Measurements from ENCODE around the gene SUSD4.

SUSD4 gene

DNA sequence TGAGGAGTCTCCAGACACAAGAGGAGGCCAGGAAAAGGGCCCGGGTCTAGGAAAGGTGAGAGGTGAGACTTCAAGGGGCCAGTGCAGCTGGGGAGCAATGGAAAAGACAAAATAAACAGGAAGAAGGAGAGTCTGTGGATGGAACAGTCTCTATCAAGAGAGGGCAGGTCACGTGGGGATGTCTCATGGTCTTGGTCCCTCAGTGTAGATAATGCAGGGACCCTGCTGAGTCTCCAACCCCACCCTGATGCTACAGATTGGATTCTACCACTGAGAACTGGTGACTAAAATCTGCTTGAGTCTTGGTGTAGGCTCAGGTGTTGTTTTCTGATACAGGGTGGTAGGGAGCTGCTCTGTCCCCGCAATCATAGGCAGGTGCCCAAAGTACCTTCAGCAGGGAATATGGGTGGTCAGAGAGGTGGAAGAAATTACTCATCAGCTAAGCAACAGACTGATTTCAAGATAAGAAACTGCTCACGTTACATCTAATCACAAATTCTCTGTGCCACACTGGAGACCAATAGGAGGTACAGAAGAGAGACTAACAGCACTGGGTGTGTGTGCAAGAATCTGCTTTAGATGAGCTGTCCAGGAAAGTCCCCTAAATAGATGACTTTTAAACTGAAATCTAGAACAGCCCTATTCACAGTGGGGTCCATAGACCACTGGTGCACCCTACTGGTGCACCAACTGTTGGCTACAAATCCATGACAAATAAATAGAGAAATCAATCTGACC, 119.4 kb downstream of the SUSD4 start:
- H3K27ac ChIP-seq (ENCODE audit: low read length), result no peak overlapping the region
- H3K4me3 ChIP-seq (ENCODE audit: low read length in 2 of 2), result no peak overlapping the region
- H3K36me3 ChIP-seq (ENCODE audit: control insufficient read depth in 2 of 2, insufficient read depth in 2 of 2, low read length in 2 of 2), result no peaks in the 10 kb centered on the region
- no peak overlapping the region for H3K9ac ChIP-seq (ENCODE audit: low read length in 2 of 2)
- H3K9me3 ChIP-seq (ENCODE audit: control insufficient read depth in 2 of 2, low read length in 2 of 2), result no peaks in the 10 kb centered on the region
- peaks cover 4% of the 10 kb centered on the region in 2 donors for H3K27me3 ChIP-seq (ENCODE audit: control insufficient read depth in 1 of 2, insufficient read depth in 2 of 2, low read length in 2 of 2)
- no peaks in the 10 kb centered on the region for H3K4me1 ChIP-seq (ENCODE audit: control insufficient read depth, insufficient read depth, low read length)

DNA sequence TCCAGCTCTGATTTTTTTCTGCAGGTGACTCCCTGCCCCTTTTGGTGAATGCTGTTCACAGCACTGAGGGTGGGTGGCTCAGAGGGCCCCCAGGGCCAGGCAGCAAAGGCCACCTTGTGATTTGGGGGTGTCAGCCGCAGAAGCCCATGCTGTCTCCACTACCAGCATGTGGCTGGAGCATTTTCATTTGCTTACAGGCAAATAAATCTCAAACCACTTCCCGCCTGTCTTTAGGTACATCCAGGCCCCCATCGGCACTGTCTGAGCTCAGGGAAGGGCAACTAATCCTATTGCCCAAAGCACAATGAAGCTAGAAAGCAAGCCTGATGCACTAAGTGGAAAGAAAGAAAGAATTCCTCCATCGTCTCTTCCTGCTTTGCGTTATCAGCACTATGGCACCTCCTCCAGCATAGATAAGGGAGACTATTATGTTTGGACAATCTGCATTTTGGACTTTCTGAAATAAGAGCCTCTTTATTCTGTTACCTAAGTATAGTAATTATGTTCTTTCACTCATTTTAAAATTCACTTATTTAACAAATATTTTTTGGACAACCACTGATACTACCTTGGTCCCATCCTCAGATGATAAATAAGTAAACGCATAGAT, 120.4 kb downstream of the SUSD4 start:
- Histone ChIP-seq H3K9ac (ENCODE audit: low read length in 2 of 2) (no peak overlapping the region), H3K27ac (ENCODE audit: low read length) (no peak overlapping the region), H3K36me3 (ENCODE audit: control insufficient read depth in 2 of 2, insufficient read depth in 2 of 2, low read length in 2 of 2) (no peaks in the 10 kb centered on the region), H3K27me3 (ENCODE audit: control insufficient read depth in 1 of 2, insufficient read depth in 2 of 2, low read length in 2 of 2) (peaks cover 4% of the 10 kb centered on the region in 2 donors), H3K9me3 (ENCODE audit: control insufficient read depth in 2 of 2, low read length in 2 of 2) (no peaks in the 10 kb centered on the region), H3K4me3 (ENCODE audit: low read length in 2 of 2) (no peak overlapping the region), H3K4me1 (ENCODE audit: control insufficient read depth, insufficient read depth, low read length) (no peaks in the 10 kb centered on the region)

DNA sequence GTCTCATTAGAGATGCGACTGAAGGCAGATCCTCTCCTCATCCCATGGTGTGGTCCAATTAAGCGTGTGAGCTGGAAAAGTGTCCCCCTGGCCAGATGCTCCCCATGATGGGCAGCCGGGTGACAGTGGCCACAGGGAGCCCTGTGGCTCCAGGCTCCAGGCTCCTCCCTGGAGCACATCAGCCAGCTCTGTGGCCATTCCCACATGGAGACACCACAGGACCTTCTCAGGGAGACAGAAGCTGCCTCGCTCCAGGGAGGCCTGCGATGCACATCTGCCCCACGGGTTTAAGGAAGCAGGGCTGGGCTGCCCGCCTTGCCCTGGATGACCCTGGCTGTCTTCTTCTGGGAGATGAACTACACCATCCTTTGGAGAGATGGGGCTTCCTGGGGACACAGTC, 121.0 kb downstream of the SUSD4 start:
- Histone ChIP-seq H3K36me3 (ENCODE audit: control insufficient read depth in 2 of 2, insufficient read depth in 2 of 2, low read length in 2 of 2) (no peaks in the 10 kb centered on the region), H3K4me1 (ENCODE audit: control insufficient read depth, insufficient read depth, low read length) (no peaks in the 10 kb centered on the region)

DNA sequence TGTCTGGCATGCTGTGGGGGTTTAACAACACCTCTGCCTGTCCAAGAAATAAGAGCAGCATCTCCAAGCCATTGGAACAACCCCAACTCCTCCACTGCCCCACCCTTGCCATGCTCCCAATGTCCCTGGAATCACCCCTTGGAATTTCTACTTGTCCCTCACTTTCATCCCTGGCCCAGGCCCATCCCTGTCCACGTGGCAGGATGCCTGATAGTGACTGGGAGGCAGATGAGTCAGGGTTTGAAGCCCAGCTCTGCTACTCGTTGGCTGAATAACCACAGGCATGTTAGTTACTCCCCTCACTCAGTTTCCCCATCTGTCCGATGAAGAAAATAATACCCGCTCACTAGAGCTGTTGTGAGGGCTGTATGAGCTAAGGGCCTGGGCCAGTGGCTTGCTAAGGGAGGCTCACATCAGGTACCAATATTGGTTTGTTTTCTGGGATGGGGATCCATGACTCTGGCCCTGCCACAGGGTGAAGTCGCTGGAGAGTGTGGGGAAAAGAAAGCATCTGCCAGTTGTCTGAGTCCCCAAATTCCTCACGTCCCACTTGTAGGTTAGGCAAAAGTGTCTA, 121.5 kb downstream of the SUSD4 start:
- H3K4me3 ChIP-seq (ENCODE audit: low read length in 2 of 2), result no peak overlapping the region
- H3K27me3 ChIP-seq (ENCODE audit: control insufficient read depth in 1 of 2, insufficient read depth in 2 of 2, low read length in 2 of 2), result peaks cover 0 to 4% of the 10 kb centered on the region in 2 donors
- H3K27ac ChIP-seq (ENCODE audit: low read length), result no peak overlapping the region
- no peaks in the 10 kb centered on the region for H3K9me3 ChIP-seq (ENCODE audit: control insufficient read depth in 2 of 2, low read length in 2 of 2)
- H3K9ac ChIP-seq (ENCODE audit: low read length in 2 of 2), result no peak overlapping the region
- no peaks in the 10 kb centered on the region for H3K36me3 ChIP-seq (ENCODE audit: control insufficient read depth in 2 of 2, insufficient read depth in 2 of 2, low read length in 2 of 2)
- no peaks in the 10 kb centered on the region for H3K4me1 ChIP-seq (ENCODE audit: control insufficient read depth, insufficient read depth, low read length)

More for the DNA sequence above, 121.0 kb downstream of the SUSD4 start:
- no peaks in the 10 kb centered on the region for H3K9me3 ChIP-seq (ENCODE audit: control insufficient read depth in 2 of 2, low read length in 2 of 2)
- no peak overlapping the region for H3K27ac ChIP-seq (ENCODE audit: low read length)
- H3K4me3 ChIP-seq (ENCODE audit: low read length in 2 of 2), result no peak overlapping the region
- H3K27me3 ChIP-seq (ENCODE audit: control insufficient read depth in 1 of 2, insufficient read depth in 2 of 2, low read length in 2 of 2), result peaks cover 2 to 4% of the 10 kb centered on the region in 2 donors
- H3K9ac ChIP-seq (ENCODE audit: low read length in 2 of 2), result no peak overlapping the region

GRCh38 chr1:223240122-223240521, 123.9 kb downstream of the SUSD4 start:
- Histone ChIP-seq H3K9me3 (ENCODE audit: control insufficient read depth in 2 of 2, low read length in 2 of 2) (no peaks in the 10 kb centered on the region), H3K27me3 (ENCODE audit: control insufficient read depth in 1 of 2, insufficient read depth in 2 of 2, low read length in 2 of 2) (peaks cover 0 to 4% of the 10 kb centered on the region in 2 donors), H3K9ac (ENCODE audit: low read length in 2 of 2) (no peak overlapping the region), H3K4me3 (ENCODE audit: low read length in 2 of 2) (no peak overlapping the region), H3K4me1 (ENCODE audit: control insufficient read depth, insufficient read depth, low read length) (no peaks in the 10 kb centered on the region), H3K36me3 (ENCODE audit: control insufficient read depth in 2 of 2, insufficient read depth in 2 of 2, low read length in 2 of 2) (no peaks in the 10 kb centered on the region), H3K27ac (ENCODE audit: low read length) (no peak overlapping the region)

DNA sequence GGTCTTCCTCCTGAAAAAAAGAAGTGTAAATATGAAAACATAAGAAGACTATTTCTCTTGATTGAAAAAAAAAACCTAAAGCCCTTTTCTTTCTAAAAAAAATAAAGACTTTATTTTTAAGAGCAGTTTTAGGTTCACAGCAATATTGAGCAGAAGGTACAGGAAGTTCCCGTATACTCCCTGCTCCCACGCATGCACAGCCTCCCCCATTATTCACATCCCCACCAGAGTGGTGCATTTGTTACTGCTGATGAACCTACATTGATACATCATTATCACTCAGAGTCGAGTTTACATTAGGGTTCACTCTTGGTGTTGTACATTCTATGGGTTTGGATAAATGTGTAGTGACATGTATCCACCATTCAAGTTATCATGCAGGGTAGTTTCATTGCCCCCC, 128.9 kb downstream of the SUSD4 start:
- H3K27ac ChIP-seq (ENCODE audit: low read length), result no peak overlapping the region

DNA sequence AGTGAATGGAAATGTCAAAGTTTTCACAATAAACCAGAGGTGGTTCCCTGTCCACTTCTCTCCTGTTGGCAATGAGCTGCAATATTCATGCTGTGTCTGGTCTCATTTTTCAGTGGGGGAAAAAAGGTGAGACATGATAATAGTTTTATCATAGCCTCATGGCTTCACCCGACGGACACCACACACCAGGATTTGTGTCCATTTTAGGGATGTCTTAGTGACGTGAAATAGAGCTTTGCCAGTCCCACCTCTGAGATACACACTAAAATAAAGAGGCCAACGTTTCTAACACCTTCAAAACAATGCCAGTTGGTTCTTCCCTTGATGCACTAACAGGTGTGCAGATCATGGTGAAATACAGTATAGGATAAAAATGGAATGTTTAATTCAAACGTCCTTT, 129.4 kb downstream of the SUSD4 start:
- Histone ChIP-seq H3K4me1 (ENCODE audit: control insufficient read depth, insufficient read depth, low read length) (peaks cover 4% of the 10 kb centered on the region), H3K4me3 (ENCODE audit: low read length in 2 of 2) (no peak overlapping the region), H3K36me3 (ENCODE audit: control insufficient read depth in 2 of 2, insufficient read depth in 2 of 2, low read length in 2 of 2) (no peaks in the 10 kb centered on the region), H3K9me3 (ENCODE audit: control insufficient read depth in 2 of 2, low read length in 2 of 2) (no peaks in the 10 kb centered on the region), H3K27ac (ENCODE audit: low read length) (no peak overlapping the region), H3K9ac (ENCODE audit: low read length in 2 of 2) (no peak overlapping the region), H3K27me3 (ENCODE audit: control insufficient read depth in 1 of 2, insufficient read depth in 2 of 2, low read length in 2 of 2) (no peaks in the 10 kb centered on the region)

More for the DNA sequence above, 128.9 kb downstream of the SUSD4 start:
- Histone ChIP-seq H3K36me3 (ENCODE audit: control insufficient read depth in 2 of 2, insufficient read depth in 2 of 2, low read length in 2 of 2) (no peaks in the 10 kb centered on the region), H3K9ac (ENCODE audit: low read length in 2 of 2) (no peak overlapping the region), H3K27me3 (ENCODE audit: control insufficient read depth in 1 of 2, insufficient read depth in 2 of 2, low read length in 2 of 2) (no peaks in the 10 kb centered on the region), H3K9me3 (ENCODE audit: control insufficient read depth in 2 of 2, low read length in 2 of 2) (no peaks in the 10 kb centered on the region), H3K4me1 (ENCODE audit: control insufficient read depth, insufficient read depth, low read length) (peaks cover 4% of the 10 kb centered on the region), H3K4me3 (ENCODE audit: low read length in 2 of 2) (no peak overlapping the region)

DNA sequence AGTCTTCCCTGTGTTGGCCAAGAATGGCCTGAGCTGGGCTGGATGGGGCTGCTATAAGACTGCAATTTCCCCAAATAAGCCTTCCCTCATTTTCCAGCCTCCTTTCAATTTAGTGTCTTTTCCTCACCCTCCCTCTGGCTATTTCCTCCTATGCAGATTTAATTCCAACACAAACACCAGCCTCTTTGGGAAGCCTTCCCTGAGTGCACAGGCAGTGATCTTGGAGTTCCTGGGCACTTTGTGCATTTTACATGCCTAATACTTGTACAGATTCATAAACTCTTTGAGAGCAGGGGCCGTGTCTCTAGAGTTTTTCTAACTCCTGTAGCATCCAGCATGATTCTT, 129.8 kb downstream of the SUSD4 start:
- H3K4me3 ChIP-seq (ENCODE audit: low read length in 2 of 2), result no peak overlapping the region
- H3K9ac ChIP-seq (ENCODE audit: low read length in 2 of 2), result no peak overlapping the region
- no peaks in the 10 kb centered on the region for H3K36me3 ChIP-seq (ENCODE audit: control insufficient read depth in 2 of 2, insufficient read depth in 2 of 2, low read length in 2 of 2)
- no peaks in the 10 kb centered on the region for H3K9me3 ChIP-seq (ENCODE audit: control insufficient read depth in 2 of 2, low read length in 2 of 2)
- no peak overlapping the region for H3K27ac ChIP-seq (ENCODE audit: low read length)
- no peaks in the 10 kb centered on the region for H3K27me3 ChIP-seq (ENCODE audit: control insufficient read depth in 1 of 2, insufficient read depth in 2 of 2, low read length in 2 of 2)
- H3K4me1 ChIP-seq (ENCODE audit: control insufficient read depth, insufficient read depth, low read length), result peaks cover 4% of the 10 kb centered on the region

- no peak overlapping the region for H3K27ac ChIP-seq (ENCODE audit: low read length)
- no peak overlapping the region for H3K4me3 ChIP-seq (ENCODE audit: low read length in 2 of 2)
These were observed 130.4 kb downstream of the SUSD4 start for GRCh38 chr1:223233410-223234169.

GRCh38 chr1:223233019-223233409, 131.0 kb downstream of the SUSD4 start:
- Histone ChIP-seq H3K36me3 (ENCODE audit: control insufficient read depth in 2 of 2, insufficient read depth in 2 of 2, low read length in 2 of 2) (no peaks in the 10 kb centered on the region), H3K4me1 (ENCODE audit: control insufficient read depth, insufficient read depth, low read length) (peaks cover 4% of the 10 kb centered on the region), H3K9ac (ENCODE audit: low read length in 2 of 2) (no peak overlapping the region), H3K27me3 (ENCODE audit: control insufficient read depth in 1 of 2, insufficient read depth in 2 of 2, low read length in 2 of 2) (no peaks in the 10 kb centered on the region), H3K4me3 (ENCODE audit: low read length in 2 of 2) (no peak overlapping the region), H3K9me3 (ENCODE audit: control insufficient read depth in 2 of 2, low read length in 2 of 2) (no peaks in the 10 kb centered on the region), H3K27ac (ENCODE audit: low read length) (no peak overlapping the region)

More at GRCh38 chr1:223233410-223234169, 130.4 kb downstream of the SUSD4 start:
- Histone ChIP-seq H3K27me3 (ENCODE audit: control insufficient read depth in 1 of 2, insufficient read depth in 2 of 2, low read length in 2 of 2) (no peaks in the 10 kb centered on the region), H3K9me3 (ENCODE audit: control insufficient read depth in 2 of 2, low read length in 2 of 2) (no peaks in the 10 kb centered on the region), H3K9ac (ENCODE audit: low read length in 2 of 2) (no peak overlapping the region), H3K4me1 (ENCODE audit: control insufficient read depth, insufficient read depth, low read length) (peaks cover 4% of the 10 kb centered on the region), H3K36me3 (ENCODE audit: control insufficient read depth in 2 of 2, insufficient read depth in 2 of 2, low read length in 2 of 2) (no peaks in the 10 kb centered on the region)

All from stomach smooth muscle (tissue), 2 donors.